GM12873 (cell line): ENCODE measurements around the gene HDLBP.

Experiments used
- TF ChIP-seq, protein P1 (sequence below): IDR thresholded peaks from 2 replicates; pipeline ENCODE4 v1.5.1; 2012; ENCODE audit warnings: low read depth, mild to moderate bottlenecking, moderate library complexity, low read length, control low read depth; ENCODE audit not compliant: insufficient read depth; ENCODE audit errors: missing control alignments

HDLBP gene

GRCh38 chr2:241295326-241296095 is 20.0 kb downstream of the HDLBP start:
- TF ChIP-seq, protein P1, sequence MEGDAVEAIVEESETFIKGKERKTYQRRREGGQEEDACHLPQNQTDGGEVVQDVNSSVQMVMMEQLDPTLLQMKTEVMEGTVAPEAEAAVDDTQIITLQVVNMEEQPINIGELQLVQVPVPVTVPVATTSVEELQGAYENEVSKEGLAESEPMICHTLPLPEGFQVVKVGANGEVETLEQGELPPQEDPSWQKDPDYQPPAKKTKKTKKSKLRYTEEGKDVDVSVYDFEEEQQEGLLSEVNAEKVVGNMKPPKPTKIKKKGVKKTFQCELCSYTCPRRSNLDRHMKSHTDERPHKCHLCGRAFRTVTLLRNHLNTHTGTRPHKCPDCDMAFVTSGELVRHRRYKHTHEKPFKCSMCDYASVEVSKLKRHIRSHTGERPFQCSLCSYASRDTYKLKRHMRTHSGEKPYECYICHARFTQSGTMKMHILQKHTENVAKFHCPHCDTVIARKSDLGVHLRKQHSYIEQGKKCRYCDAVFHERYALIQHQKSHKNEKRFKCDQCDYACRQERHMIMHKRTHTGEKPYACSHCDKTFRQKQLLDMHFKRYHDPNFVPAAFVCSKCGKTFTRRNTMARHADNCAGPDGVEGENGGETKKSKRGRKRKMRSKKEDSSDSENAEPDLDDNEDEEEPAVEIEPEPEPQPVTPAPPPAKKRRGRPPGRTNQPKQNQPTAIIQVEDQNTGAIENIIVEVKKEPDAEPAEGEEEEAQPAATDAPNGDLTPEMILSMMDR = no peak

DNA sequence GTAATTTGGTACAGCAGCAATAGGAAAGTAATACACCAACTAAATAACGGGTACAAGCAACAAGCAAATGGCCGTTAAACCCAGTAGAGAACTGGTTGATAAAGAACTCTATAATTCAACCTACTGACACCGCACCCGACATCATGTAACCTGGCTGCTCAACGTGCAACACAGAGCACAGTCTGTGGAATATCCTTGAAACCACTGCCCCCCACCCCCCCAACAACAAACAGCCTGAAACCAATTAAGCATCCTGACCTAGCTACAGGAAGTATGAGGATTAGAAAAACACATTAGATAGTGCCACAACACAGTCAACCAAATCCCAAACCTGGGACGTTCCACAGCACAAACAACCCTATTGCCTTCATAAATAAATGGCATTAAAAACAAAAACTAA is 23.5 kb downstream of the HDLBP start:
- TF ChIP-seq, protein P1 = no peak

DNA sequence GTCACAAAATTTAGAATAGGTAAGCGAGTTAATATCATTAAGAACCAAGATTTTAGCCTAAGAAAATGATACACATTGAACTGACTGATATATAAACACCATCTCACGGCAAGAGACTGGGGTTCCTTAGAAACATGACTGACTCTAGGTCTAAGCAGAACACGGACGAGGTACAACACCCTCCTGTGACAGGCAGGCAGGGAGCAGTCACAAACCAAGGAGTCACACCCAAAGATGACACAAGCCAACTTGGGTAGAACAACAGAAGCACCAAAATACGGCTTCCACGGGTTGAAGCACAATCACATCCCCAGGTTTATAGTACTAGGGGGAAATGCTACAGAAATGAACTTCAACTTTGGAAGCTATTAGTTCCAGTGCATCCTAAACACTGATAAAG is 24.3 kb downstream of the HDLBP start:
- TF ChIP-seq, protein P1 = no peak

DNA sequence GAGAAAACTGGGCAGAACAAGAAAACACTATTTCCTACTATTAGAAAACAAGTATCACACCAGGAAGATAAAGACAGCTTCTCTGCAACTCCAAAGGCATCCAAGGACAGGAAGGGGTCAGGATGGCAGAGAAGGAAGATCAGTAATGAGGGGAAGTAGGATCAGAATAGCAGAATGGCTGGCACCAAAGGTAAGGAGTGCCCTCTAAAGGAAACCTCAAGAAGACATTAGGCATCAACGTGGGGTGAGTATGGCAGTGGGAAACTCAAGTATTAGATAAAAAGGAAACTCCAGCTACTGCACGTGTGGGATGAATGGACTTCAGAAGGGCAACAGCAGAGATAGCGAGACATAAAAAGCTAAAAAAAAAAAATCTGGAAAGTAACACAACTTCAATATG is 25.9 kb downstream of the HDLBP start:
- TF ChIP-seq, protein P1 = peak; percentile 11

DNA sequence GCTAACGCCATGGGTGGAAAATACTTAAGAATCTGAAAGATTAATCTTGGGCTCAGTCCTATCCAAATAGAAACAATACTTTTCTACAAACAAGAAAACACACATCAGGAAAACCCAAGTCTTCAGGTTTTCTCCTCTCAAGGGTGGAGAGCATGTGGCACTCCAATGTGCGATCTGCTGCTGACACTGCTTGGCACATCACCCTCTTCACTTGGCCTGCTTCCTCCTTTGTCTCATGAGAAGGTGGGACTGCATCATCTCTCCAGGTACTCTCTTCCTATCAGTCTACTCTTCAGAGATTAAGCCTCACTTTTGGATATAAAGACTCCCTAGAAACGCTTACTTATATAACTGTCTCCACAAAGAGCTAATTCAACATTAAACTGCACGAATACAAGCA is 26.4 kb downstream of the HDLBP start:
- TF ChIP-seq, protein P1 = no peak

GRCh38 chr2:241288324-241288888 is 27.1 kb downstream of the HDLBP start:
- TF ChIP-seq, protein P1 = no peak

DNA sequence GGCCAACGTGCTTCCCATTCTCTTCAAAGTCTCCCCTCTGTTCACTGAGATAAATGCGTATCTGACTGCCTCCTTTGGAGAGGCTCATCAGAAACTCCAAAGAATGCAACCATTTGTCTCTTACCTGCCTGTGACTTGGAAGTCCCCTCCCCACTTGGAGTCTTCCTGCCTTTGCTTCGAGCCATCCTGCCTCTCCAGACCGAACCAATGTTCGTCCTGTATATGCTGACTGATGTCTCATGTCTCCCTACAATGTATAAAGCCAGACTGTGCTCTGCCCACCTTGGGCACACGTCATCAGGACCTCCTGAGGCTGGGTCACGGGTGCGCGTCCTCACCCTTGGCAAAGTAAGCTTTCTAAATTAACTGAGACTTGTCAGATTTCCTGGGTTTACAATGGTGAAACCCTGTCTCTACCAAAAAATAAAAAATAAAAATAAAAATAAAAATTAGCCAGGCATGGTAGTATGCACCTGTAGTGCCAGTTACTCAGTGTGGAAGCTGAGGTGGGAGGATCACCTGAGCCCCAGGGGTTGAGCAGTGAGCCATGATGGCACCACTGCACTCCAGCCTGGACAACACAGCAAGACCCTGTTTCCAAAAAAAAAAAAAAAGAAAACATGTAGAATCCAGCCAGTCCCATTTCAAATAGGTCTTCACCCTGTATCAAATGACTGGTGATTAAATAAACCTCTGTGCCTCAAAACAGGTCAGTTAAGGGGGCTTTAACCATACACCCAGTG is 29.0 kb downstream of the HDLBP start:
- TF ChIP-seq, protein P1 = no peak
